Panc1 (cell line): Measurements from ENCODE around the gene RHBDL1. TPM values are rescaled to one million over a fixed set of nuclear protein-coding genes. Genes with fewer than 3 reads are reported as not detected.

Experiments used
- ATAC-seq: fragments of 200-7000 bp; cut with Tn5 transposase; 2 replicates; pipeline ENCODE4 v1.9.1; 2020; ENCODE audit warnings: mild to moderate bottlenecking, moderate library complexity
- BruUV-seq: library from RNA; stranded (reverse); fragments of 400-500 nt; replicated peaks from 2 replicates; lab custom pipeline; 2021; lab: Mats Ljungman, UMichigan
- CTCF ChIA-PET: fragments of 300-600 bp; sonication (Branson Sonifier 250); formaldehyde crosslinking; loops from one replicate; lab custom pipeline; 2022; ENCODE audit warnings: antibody characterized with exemption; lab: Charles Lee
- POLR2A ChIA-PET: fragments of 300-600 bp; sonication (Branson Sonifier 250); formaldehyde crosslinking; loops from one replicate; lab custom pipeline; 2022; ENCODE audit warnings: antibody characterized with exemption; lab: Charles Lee
- DNase-seq: peaks from one replicate; pipeline ENCODE4 v3.0.0-alpha.2; 2010; ENCODE audit warnings: low read depth, low spot score
- H3K27ac ChIP-seq: 2 replicates; pipeline ENCODE4 v1.5.1; 2011; ENCODE audit warnings: mild to moderate bottlenecking, low read length, inconsistent platforms
- H3K27me3 ChIP-seq: fragments of 200-500 bp; sonication (Bioruptor generic); 2 replicates; pipeline ENCODE4 v1.6.0; 2014; ENCODE audit warnings: low read length, inconsistent platforms; ENCODE audit not compliant: control insufficient read depth, insufficient read depth
- H3K36me3 ChIP-seq: fragments of 200-500 bp; sonication (Bioruptor generic); 2 replicates; pipeline ENCODE4 v1.5.1; 2014; ENCODE audit warnings: inconsistent platforms, mild to moderate bottlenecking, low read length, moderate library complexity; ENCODE audit not compliant: control insufficient read depth, insufficient read depth
- H3K4me1 ChIP-seq: 2 replicates; pipeline ENCODE4 v1.5.1; 2011; ENCODE audit warnings: inconsistent platforms, mild to moderate bottlenecking, low read length, moderate library complexity; ENCODE audit not compliant: control insufficient read depth, insufficient read depth
- H3K4me3 ChIP-seq, 2 experiments: 2 replicates each; pipeline ENCODE4 v1.5.1; 2011 to 2012; ENCODE audit warnings: low read depth in 2 of 2, low read length in 2 of 2, mild to moderate bottlenecking in 2 of 2, inconsistent platforms in 1 of 2, moderate library complexity in 1 of 2
- H3K9me3 ChIP-seq: fragments of 200-500 bp; sonication (Bioruptor generic); 2 replicates; pipeline ENCODE4 v1.5.1; 2014; ENCODE audit warnings: low read depth, mild to moderate bottlenecking, inconsistent platforms, low read length, moderate library complexity; ENCODE audit not compliant: control insufficient read depth, insufficient read depth
- POLR2AphosphoS5 ChIP-seq: IDR thresholded peaks from 2 replicates; pipeline ENCODE4 v1.6.1; 2012; ENCODE audit warnings: mild to moderate bottlenecking, low read depth, low read length, moderate library complexity
- SIN3A ChIP-seq: IDR thresholded peaks from 2 replicates; pipeline ENCODE4 v1.6.1; 2012; ENCODE audit warnings: low read depth, mild to moderate bottlenecking, low read length, moderate library complexity, borderline replicate concordance; ENCODE audit not compliant: insufficient read depth
- TCF7L2 ChIP-seq: IDR thresholded peaks from 2 replicates; pipeline ENCODE4 v1.6.1; 2011; ENCODE audit warnings: mild to moderate bottlenecking, low read depth, low read length, inconsistent platforms
- in situ Hi-C: cut with HindIII; loops from 2 replicates; pipeline ENCODE4 v1.10.0; 2016; ENCODE audit warnings: low sequenced_read_pairs, low pct_unique_long_range_greater_than_20kb
- intact Hi-C: fragments of 100-400 bp; cut with micrococcal nuclease; formaldehyde crosslinking; loops from one replicate; pipeline ENCODE4 v1.10.0; 2022; ENCODE audit not compliant: unreplicated experiment
- total RNA-seq: library from RNA; stranded (reverse); gene quantifications from one replicate; pipeline ENCODE4 v1.2.1, GENCODE V29; 2021; ENCODE audit not compliant: unreplicated experiment
- TF ChIP-seq, protein P1 (sequence below): fragments of 450-650 bp; IDR thresholded peaks from 2 replicates; pipeline ENCODE4 v1.5.1; 2017; ENCODE audit warnings: mild to moderate bottlenecking
- TF ChIP-seq, protein P2 (sequence below), 2 experiments: IDR thresholded peaks; 2 replicates each; pipeline ENCODE4 v1.6.1; 2011 to 2012; ENCODE audit warnings: low read depth in 2 of 2, control low read depth in 1 of 2, low read length in 1 of 2, mild to moderate bottlenecking in 1 of 2, moderate library complexity in 1 of 2; ENCODE audit not compliant: insufficient read depth in 1 of 2

The RHBDL1 gene
- total RNA-seq, 1 experiment from 2014 or later = 6.6 TPM

DNA sequence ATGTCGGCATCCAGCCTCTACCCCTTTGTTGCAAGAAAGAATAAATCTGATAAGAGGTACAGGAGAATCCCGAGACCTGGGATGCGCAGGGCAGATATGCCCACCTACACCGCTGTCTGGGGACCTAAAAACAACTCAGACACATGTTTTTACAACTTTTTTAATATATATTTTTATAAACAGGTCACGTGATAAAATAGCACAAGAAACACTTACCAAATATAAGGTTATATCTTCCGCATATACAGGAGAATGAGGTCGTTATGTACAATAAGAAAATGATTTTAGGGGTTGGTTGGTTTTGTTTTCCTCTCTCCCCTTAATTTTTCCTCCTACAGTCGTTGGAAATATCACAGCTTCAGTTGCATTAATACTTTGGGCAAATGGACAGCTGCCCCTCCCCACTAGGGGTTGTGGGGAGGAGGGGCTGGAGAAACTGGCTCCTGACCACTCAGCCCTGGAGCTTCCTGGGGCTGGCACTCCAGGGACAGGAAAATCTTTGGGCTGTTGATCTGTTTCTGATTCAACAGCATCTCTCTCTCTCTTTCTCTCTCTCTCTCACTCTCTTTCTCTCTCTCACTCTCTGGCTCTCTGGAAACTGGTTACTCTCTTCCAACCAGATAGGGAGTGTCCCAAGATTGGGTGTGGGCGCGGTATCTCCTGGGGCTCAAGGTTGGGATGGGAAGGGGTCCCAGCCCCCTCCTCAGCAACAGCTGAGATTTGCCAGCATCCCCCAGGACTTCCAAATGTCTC, 17.1 kb downstream of the RHBDL1 start:
- Histone ChIP-seq H3K27ac (peak overlapping the region; percentile 29; the same call in 1 of the 2 replicates), H3K4me1 (peaks cover 13% of the 10 kb centered on the region), H3K27me3 (no peaks in the 10 kb centered on the region), H3K36me3 (peaks cover 4% of the 10 kb centered on the region; the same call in 1 of the 2 replicates), H3K9me3 (no peaks in the 10 kb centered on the region), H3K4me3 (no peak overlapping the region)
- CTCF ChIA-PET = no interaction called here
- ATAC-seq = no peak
- intact Hi-C loops (no loop called here), in situ Hi-C loops (no loop called here)
- POLR2A ChIA-PET = interaction anchor here (0.7 kb wide), 1 partner anchor 32 kb away, joined by 4 read pairs; no protein-coding TSS in a partner anchor
- TF ChIP-seq, protein P1, sequence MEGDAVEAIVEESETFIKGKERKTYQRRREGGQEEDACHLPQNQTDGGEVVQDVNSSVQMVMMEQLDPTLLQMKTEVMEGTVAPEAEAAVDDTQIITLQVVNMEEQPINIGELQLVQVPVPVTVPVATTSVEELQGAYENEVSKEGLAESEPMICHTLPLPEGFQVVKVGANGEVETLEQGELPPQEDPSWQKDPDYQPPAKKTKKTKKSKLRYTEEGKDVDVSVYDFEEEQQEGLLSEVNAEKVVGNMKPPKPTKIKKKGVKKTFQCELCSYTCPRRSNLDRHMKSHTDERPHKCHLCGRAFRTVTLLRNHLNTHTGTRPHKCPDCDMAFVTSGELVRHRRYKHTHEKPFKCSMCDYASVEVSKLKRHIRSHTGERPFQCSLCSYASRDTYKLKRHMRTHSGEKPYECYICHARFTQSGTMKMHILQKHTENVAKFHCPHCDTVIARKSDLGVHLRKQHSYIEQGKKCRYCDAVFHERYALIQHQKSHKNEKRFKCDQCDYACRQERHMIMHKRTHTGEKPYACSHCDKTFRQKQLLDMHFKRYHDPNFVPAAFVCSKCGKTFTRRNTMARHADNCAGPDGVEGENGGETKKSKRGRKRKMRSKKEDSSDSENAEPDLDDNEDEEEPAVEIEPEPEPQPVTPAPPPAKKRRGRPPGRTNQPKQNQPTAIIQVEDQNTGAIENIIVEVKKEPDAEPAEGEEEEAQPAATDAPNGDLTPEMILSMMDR = no peak
- TF ChIP-seq SIN3A = no peak
- BruUV-seq = TSS peak; percentile 65
- no peak for DNase-seq

DNA sequence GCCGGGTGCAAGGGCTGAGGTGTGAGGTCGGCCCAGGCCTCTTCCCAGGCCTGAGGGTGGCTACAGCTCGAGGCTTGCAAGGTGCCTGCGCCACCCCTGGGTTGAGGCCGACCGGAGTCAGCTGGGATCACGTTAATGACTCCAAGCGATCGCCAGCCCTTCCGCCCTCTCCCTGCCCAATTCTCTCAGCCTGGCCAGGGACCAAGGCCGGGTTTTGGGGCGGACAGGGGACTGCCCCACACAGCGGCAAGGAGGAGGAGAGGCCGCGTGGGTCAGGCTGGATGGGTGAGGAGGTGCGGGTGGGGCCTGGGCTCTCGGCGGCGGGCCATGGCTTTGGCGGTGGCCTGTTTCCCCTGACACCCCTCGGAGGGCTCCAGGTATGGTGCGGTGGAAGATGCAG, 17.9 kb downstream of the RHBDL1 start:
- intact Hi-C loops = no loop called here
- POLR2A ChIA-PET = no interaction called here
- in situ Hi-C loops = no loop called here
- peaks cover 4% of the 10 kb centered on the region; the same call in 1 of the 2 replicates for H3K36me3 ChIP-seq
- H3K27ac ChIP-seq = no peak overlapping the region
- DNase-seq (no peak), ATAC-seq (no peak)
- no peaks in the 10 kb centered on the region for H3K9me3 ChIP-seq
- peaks cover 13% of the 10 kb centered on the region for H3K4me1 ChIP-seq
- TF ChIP-seq SIN3A (no peak), POLR2AphosphoS5 (no peak), TCF7L2 (no peak)
- TF ChIP-seq, protein P2, sequence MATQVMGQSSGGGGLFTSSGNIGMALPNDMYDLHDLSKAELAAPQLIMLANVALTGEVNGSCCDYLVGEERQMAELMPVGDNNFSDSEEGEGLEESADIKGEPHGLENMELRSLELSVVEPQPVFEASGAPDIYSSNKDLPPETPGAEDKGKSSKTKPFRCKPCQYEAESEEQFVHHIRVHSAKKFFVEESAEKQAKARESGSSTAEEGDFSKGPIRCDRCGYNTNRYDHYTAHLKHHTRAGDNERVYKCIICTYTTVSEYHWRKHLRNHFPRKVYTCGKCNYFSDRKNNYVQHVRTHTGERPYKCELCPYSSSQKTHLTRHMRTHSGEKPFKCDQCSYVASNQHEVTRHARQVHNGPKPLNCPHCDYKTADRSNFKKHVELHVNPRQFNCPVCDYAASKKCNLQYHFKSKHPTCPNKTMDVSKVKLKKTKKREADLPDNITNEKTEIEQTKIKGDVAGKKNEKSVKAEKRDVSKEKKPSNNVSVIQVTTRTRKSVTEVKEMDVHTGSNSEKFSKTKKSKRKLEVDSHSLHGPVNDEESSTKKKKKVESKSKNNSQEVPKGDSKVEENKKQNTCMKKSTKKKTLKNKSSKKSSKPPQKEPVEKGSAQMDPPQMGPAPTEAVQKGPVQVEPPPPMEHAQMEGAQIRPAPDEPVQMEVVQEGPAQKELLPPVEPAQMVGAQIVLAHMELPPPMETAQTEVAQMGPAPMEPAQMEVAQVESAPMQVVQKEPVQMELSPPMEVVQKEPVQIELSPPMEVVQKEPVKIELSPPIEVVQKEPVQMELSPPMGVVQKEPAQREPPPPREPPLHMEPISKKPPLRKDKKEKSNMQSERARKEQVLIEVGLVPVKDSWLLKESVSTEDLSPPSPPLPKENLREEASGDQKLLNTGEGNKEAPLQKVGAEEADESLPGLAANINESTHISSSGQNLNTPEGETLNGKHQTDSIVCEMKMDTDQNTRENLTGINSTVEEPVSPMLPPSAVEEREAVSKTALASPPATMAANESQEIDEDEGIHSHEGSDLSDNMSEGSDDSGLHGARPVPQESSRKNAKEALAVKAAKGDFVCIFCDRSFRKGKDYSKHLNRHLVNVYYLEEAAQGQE (IDR thresholded peaks at IDR 0.05; ENCODE audit: insufficient read depth in 1 of 2, low read depth in 2 of 2, low read length in 1 of 2) = no peak
- TF ChIP-seq, protein P1 = no peak
- no TSS peak for BruUV-seq
- no peaks in the 10 kb centered on the region for H3K27me3 ChIP-seq
- CTCF ChIA-PET = no interaction called here
- H3K4me3 ChIP-seq = no peak overlapping the region
